BLaER1 (cell line): ENCODE measurements around the gene MYO3A.
A peak's percentile ranks its signal among the peaks of the same experiment; 100 is the strongest.

Experiments used
- H3K27ac ChIP-seq: shearing (Covaris generic); formaldehyde crosslinking; 2 replicates; pipeline ENCODE4 v1.8.1; 2022
- H3K27me3 ChIP-seq: shearing (Covaris generic); formaldehyde crosslinking; 2 replicates; pipeline ENCODE4 v1.8.1; 2022
- H3K36me3 ChIP-seq: shearing (Covaris generic); formaldehyde crosslinking; 2 replicates; pipeline ENCODE4 v1.8.1; 2022
- H3K4me1 ChIP-seq: shearing (Covaris generic); formaldehyde crosslinking; 2 replicates; pipeline ENCODE4 v1.8.1; 2022
- H3K4me2 ChIP-seq: shearing (Covaris generic); formaldehyde crosslinking; 2 replicates; pipeline ENCODE4 v1.8.1; 2022
- H3K4me3 ChIP-seq: shearing (Covaris generic); formaldehyde crosslinking; 2 replicates; pipeline ENCODE4 v1.8.1; 2022
- H3K9ac ChIP-seq: shearing (Covaris generic); formaldehyde crosslinking; 2 replicates; pipeline ENCODE4 v1.8.1; 2022
- H3K9me3 ChIP-seq: shearing (Covaris generic); formaldehyde crosslinking; 2 replicates; pipeline ENCODE4 v1.8.1; 2022
- H4K20me1 ChIP-seq: shearing (Covaris generic); formaldehyde crosslinking; 2 replicates; pipeline ENCODE4 v1.8.1; 2022
- Cebpa-rat ChIP-seq: shearing (Covaris generic); IDR thresholded peaks from 2 replicates; pipeline ENCODE4 v1.8.1; 2022

The MYO3A gene, protein sequence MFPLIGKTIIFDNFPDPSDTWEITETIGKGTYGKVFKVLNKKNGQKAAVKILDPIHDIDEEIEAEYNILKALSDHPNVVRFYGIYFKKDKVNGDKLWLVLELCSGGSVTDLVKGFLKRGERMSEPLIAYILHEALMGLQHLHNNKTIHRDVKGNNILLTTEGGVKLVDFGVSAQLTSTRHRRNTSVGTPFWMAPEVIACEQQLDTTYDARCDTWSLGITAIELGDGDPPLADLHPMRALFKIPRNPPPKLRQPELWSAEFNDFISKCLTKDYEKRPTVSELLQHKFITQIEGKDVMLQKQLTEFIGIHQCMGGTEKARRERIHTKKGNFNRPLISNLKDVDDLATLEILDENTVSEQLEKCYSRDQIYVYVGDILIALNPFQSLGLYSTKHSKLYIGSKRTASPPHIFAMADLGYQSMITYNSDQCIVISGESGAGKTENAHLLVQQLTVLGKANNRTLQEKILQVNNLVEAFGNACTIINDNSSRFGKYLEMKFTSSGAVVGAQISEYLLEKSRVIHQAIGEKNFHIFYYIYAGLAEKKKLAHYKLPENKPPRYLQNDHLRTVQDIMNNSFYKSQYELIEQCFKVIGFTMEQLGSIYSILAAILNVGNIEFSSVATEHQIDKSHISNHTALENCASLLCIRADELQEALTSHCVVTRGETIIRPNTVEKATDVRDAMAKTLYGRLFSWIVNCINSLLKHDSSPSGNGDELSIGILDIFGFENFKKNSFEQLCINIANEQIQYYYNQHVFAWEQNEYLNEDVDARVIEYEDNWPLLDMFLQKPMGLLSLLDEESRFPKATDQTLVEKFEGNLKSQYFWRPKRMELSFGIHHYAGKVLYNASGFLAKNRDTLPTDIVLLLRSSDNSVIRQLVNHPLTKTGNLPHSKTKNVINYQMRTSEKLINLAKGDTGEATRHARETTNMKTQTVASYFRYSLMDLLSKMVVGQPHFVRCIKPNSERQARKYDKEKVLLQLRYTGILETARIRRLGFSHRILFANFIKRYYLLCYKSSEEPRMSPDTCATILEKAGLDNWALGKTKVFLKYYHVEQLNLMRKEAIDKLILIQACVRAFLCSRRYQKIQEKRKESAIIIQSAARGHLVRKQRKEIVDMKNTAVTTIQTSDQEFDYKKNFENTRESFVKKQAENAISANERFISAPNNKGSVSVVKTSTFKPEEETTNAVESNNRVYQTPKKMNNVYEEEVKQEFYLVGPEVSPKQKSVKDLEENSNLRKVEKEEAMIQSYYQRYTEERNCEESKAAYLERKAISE (N-terminal part only)

DNA sequence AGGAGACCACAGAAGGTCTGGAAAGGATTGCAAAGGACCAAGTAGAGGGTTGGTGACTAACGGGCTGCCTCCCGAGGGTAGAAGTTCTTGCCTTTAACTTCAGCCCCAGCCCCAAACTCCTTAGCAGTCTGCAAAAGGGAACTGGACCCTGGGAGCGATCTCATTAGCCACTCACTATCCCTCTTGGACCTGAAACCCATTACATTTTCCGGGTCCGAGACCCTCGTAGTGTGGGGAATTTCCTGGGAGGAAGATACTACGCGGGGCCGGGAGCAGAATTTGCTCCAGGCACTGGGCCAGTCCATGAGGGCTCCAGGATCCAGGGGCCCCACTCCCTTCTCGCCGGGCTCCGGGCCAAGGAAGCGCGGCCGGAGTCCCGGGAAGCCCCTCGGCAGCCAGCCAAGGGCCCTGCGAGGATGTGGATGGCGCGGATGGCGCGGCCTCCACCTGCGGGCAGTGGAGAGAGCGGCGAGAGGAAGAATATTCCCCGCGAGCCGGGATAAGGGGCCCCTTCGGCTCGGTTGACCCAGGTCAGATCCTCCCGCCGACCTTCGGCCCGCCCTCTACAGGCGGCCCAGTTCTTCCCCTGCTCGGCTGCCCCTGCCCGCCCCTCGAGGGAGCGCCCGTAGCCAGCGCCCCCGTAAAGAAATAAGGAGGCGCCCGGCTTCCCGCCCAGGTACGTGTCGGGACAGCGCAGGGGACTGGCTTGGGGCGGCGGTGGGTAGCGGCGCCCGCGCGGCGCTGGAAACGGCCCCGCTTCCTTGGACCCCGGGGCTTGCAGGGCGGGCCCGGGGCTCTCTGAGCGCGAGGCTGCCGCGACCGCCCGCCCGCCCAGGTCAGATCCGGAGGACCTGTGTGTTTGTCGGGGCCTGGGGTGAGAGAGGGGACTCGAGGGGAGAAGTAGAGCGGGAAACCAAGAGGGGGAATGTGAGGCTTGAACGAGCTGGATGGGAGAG, at the start of gene MYO3A:
Gene MYO3A (plus strand): TSS at position 577 of the 956 bp plus-strand sequence. CDS start 17,882 bp downstream, outside the sequence.
- peak within 1 kb of the TSS; percentile 71; the same call in 1 of the 2 replicates for H3K9ac ChIP-seq
- no peaks in the 10 kb centered on the region for H3K9me3 ChIP-seq
- no peak within 1 kb of the TSS for H3K27ac ChIP-seq
- H3K4me2 ChIP-seq = peak within 1 kb of the TSS; percentile 88
- no peak for TF ChIP-seq Cebpa-rat
- H3K4me1 ChIP-seq = peaks cover 14% of the 10 kb centered on the region
- no peaks in the 10 kb centered on the region for H4K20me1 ChIP-seq
- no peaks in the 10 kb centered on the region for H3K36me3 ChIP-seq
- H3K4me3 ChIP-seq = peak within 1 kb of the TSS; percentile 70
- peaks cover 27% of the 10 kb centered on the region for H3K27me3 ChIP-seq

DNA sequence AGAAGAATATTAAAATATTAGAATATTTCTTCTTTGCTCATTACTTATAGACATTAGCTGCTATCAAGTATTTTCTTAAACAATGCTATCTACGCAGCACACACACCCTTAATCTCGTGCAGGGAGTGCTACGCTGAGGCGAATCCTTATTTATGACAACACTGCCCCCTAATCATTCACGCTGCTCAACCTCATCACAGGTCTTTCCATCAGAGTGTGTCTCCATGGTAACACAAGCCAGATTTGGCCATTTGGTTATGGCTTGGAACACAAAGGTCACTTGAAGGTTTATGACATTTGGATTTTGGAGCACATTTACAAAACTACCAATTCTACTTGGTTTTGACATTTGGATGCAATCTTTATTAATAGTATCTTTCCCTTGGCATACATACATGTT, 45.4 kb upstream of the MYO3A start:
- no peaks in the 10 kb centered on the region for H3K9me3 ChIP-seq

DNA sequence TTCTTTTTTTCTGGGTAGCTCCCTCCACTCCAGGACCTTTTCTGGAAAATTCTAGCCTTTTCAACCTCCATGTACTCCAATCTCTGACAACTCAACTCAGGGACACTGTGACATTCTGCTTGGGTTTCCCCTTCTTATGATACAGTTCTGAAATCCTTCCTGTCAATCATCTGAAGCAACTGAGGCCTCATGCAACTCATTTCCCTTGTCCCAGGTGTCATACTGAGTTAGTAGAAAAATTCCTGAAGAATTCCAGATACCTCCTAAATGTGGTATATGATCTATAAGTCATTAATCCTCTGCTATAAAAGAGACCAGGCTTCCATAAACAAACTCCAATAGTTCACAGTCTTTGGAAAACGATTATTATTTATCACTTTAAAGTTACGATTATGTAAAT, 43.0 kb upstream of the MYO3A start:
- Histone ChIP-seq H3K36me3 (no peaks in the 10 kb centered on the region), H3K4me1 (no peaks in the 10 kb centered on the region), H4K20me1 (no peaks in the 10 kb centered on the region), H3K27me3 (no peaks in the 10 kb centered on the region), H3K27ac (no peak overlapping the region), H3K9ac (no peak overlapping the region), H3K4me2 (no peak overlapping the region), H3K4me3 (no peak overlapping the region), H3K9me3 (no peaks in the 10 kb centered on the region)
- no peak for TF ChIP-seq Cebpa-rat

More for the DNA sequence above, 45.4 kb upstream of the MYO3A start:
- H4K20me1 ChIP-seq = no peaks in the 10 kb centered on the region
- H3K36me3 ChIP-seq = no peaks in the 10 kb centered on the region
- H3K4me2 ChIP-seq = no peak overlapping the region
- no peak overlapping the region for H3K27ac ChIP-seq
- H3K9ac ChIP-seq = no peak overlapping the region
- no peaks in the 10 kb centered on the region for H3K4me1 ChIP-seq
- no peaks in the 10 kb centered on the region for H3K27me3 ChIP-seq
- H3K4me3 ChIP-seq = no peak overlapping the region
- no peak for TF ChIP-seq Cebpa-rat

DNA sequence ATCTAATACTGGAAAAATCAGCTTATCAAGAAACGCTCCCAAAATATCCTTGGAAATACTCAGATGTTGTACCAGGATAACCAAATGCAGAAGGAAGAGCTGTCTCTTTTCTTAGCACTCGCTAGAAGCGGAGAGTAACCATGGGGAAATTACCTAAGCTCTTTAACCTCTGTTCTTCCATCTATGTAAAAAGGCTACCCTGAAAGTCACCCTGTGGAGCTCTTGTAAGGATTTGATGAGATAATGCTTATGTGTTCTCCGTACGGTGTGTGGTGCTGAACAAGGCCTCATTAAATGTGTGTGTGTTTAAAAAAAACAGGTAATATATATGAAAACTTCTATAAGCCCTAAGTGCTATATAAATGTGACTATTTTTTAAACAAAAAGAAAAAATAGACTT, 38.2 kb upstream of the MYO3A start:
- Histone ChIP-seq H3K9ac (no peak overlapping the region), H3K36me3 (no peaks in the 10 kb centered on the region), H3K9me3 (no peaks in the 10 kb centered on the region), H3K27ac (no peak overlapping the region), H3K27me3 (no peaks in the 10 kb centered on the region), H4K20me1 (no peaks in the 10 kb centered on the region), H3K4me1 (peaks cover 11% of the 10 kb centered on the region), H3K4me3 (no peak overlapping the region), H3K4me2 (no peak overlapping the region)
- TF ChIP-seq Cebpa-rat = no peak

DNA sequence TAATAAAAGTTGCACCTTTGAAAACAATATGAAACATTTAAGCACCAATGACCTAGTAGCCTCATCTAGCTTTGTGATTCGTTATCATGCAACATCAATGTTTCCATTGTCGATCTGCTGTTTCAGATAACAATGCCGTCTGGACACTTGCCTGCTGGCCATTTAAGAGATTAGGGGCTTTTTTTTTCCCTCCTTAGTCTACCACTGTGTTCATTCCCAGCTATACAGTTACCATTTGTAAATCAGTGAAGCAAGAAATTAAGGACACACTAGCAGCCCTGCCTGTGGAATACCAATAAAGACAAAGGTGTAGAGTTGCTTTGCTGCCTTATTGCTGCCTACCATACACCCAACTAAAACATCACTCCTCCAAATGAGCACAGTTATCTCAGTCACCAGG, 37.6 kb upstream of the MYO3A start:
- Histone ChIP-seq H3K27ac (no peak overlapping the region), H3K9ac (no peak overlapping the region), H3K27me3 (no peaks in the 10 kb centered on the region), H3K9me3 (no peaks in the 10 kb centered on the region), H3K4me3 (no peak overlapping the region), H3K4me1 (peaks cover 17% of the 10 kb centered on the region), H4K20me1 (no peaks in the 10 kb centered on the region), H3K4me2 (no peak overlapping the region), H3K36me3 (no peaks in the 10 kb centered on the region)
- TF ChIP-seq Cebpa-rat = no peak

DNA sequence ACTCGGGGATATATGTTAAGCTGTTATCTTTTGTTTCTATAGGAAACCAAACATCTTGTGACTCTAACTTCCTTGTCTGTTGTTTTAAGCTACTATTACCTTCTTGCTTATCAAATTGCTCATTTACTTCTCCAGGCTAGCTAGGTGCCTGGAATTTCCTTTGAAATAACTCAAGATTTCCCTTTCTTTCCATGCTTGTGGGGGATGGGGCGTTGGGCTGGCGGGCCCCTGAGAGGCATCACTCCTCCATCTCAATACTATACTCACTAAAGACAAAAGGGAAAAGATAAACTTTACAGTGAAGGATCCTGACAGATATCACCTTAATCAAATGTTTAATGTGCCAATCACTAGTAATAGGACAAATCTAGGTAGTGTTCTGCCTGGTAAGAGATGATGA, 34.7 kb upstream of the MYO3A start:
- Histone ChIP-seq H4K20me1 (no peaks in the 10 kb centered on the region), H3K4me1 (peaks cover 46% of the 10 kb centered on the region), H3K9ac (no peak overlapping the region), H3K27ac (no peak overlapping the region), H3K4me2 (peak overlapping the region; percentile 21; the same call in 1 of the 2 replicates), H3K27me3 (no peaks in the 10 kb centered on the region), H3K36me3 (no peaks in the 10 kb centered on the region), H3K9me3 (no peaks in the 10 kb centered on the region), H3K4me3 (no peak overlapping the region)
- no peak for TF ChIP-seq Cebpa-rat

DNA sequence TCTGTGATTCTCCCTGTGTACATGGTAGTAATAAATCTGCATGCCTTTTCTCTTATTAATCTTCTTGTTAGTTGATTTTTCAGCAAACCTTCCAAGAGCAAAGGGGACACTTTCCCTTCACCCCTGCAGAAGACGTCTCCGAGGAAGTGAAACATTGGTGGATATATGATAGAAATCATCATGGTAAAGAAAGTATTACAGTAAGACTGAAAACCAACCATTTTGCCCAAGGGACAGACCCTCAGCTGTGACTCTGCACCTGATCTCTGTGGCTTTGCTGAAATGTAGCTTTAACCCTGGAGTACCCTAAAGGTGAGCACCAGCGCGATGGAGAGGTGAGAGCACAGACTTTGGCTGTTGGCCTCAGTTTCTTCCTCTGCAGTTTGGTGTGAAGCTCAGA, 32.8 kb upstream of the MYO3A start:
- Histone ChIP-seq H3K4me1 (peaks cover 57% of the 10 kb centered on the region), H3K9ac (0 out of 2 replicates have a peak overlapping the region, but pooled peaks have one; percentile 12), H3K27me3 (no peaks in the 10 kb centered on the region), H3K4me3 (no peak overlapping the region), H3K36me3 (no peaks in the 10 kb centered on the region), H3K27ac (peak overlapping the region; percentile 63; the same call in 1 of the 2 replicates), H3K4me2 (peak overlapping the region; percentile 85), H4K20me1 (no peaks in the 10 kb centered on the region), H3K9me3 (no peaks in the 10 kb centered on the region)
- TF ChIP-seq Cebpa-rat = no peak

GRCh38 chr10:25902002-25902401, 32.0 kb upstream of the MYO3A start:
- Histone ChIP-seq H3K36me3 (no peaks in the 10 kb centered on the region), H3K27ac (peak overlapping the region; percentile 53), H3K4me3 (peak overlapping the region; percentile 4; the same call in 1 of the 2 replicates), H3K27me3 (no peaks in the 10 kb centered on the region), H3K4me2 (peak overlapping the region; percentile 85), H3K9ac (peak overlapping the region; percentile 12; the same call in 1 of the 2 replicates), H3K4me1 (peaks cover 57% of the 10 kb centered on the region), H3K9me3 (no peaks in the 10 kb centered on the region), H4K20me1 (no peaks in the 10 kb centered on the region)
- TF ChIP-seq Cebpa-rat = no peak
